ENCODE data around the gene TMEM243. TPM values are rescaled to one million over a fixed set of nuclear protein-coding genes. Genes with fewer than 3 reads are reported as not detected.
A peak's percentile ranks its signal among the peaks of the same experiment; 100 is the strongest.

Gene TMEM243, protein sequence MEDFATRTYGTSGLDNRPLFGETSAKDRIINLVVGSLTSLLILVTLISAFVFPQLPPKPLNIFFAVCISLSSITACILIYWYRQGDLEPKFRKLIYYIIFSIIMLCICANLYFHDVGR
- total RNA-seq: 100 to 1,000 TPM; 158 to 161 TPM
- polyA plus RNA-seq (2013, experiment 1 of 2): 75.0 TPM
- polyA plus RNA-seq (2013, experiment 2 of 2): 75.0 TPM
- total RNA-seq: 26.6 to 137 (median 72.1) reads per million in 172 experiments

- no peaks in the 10 kb centered on the region for H3K9me3 ChIP-seq (ENCODE audit: control insufficient read depth in 1 of 2, insufficient read depth in 1 of 2, low read length in 2 of 2)
- ChIA-PET POLR2A (interaction anchor here (0.9 to 13.2 kb wide), 23 partner anchors 8 to 715 kb away, joined by 3 to 357 read pairs (median 9); partner anchors contain the start of genes ABCB1, ADAM22, CROT and DMTF1), CTCF (interaction anchor here (0.6 to 2.9 kb wide), 14 partner anchors 9 to 160 kb away, joined by 3 to 12 read pairs (median 6); partner anchors contain the start of genes CROT, DMTF1 and ELAPOR2)
- peak within 1 kb of the TSS; percentile 100 for H3K4me3 Mint-ChIP-seq
- H3K4me3 ChIP-seq (ENCODE audit: low read length): peak within 1 kb of the TSS; percentile 89
- peaks cover 47% of the 10 kb centered on the region for H3K4me1 Mint-ChIP-seq (ENCODE audit: low read depth)
- peak; percentile 71 to 93 (median 82) for DNase-seq
- peaks cover 41% of the 10 kb centered on the region for H3K4me1 ChIP-seq (ENCODE audit: insufficient read depth, low read length)
- peak within 1 kb of the TSS; percentile 83 to 97 for H3K27ac ChIP-seq (ENCODE audit: low read depth in 1 of 2, low read length in 2 of 2)
- no peaks in the 10 kb centered on the region for H3K27me3 Mint-ChIP-seq
- ATAC-seq (ENCODE audit: poor library complexity): peak; percentile 65
- H3K36me3 Mint-ChIP-seq (ENCODE audit: low read depth): peaks cover 37% of the 10 kb centered on the region
- no peaks in the 10 kb centered on the region for H3K36me3 ChIP-seq (ENCODE audit: insufficient read depth, low read length)
- H3K27ac Mint-ChIP-seq: peak within 1 kb of the TSS; percentile 92
- peak; percentile 31 for TF ChIP-seq CTCF (IDR thresholded peaks at IDR 0.05)
- intact Hi-C loops (cut with DNase I, micrococcal nuclease): loop anchor here (1.0 to 10.0 kb wide), 8 partner anchors 27 to 658 kb away; partner anchors contain the start of genes DBF4 (in 2 of the 2), ELAPOR2 (in 2 of the 2), SLC25A40 (in 2 of the 2) and CROT (in 1 of the 2)
- no peaks in the 10 kb centered on the region for H3K27me3 ChIP-seq (ENCODE audit: control insufficient read depth in 1 of 2, insufficient read depth in 2 of 2, low read length in 2 of 2)
- H3K9me3 Mint-ChIP-seq: no peaks in the 10 kb centered on the region
These were observed at the start of gene TMEM243 for GRCh38 chr7:87219545-87220025. Gene TMEM243 (minus strand): TSS chr7:87219732. CDS start chr7:87219503, 229 bp downstream.

GRCh38 chr7:87267239-87267900 is 47.8 kb upstream of the TMEM243 start:
- ChIA-PET POLR2A (no interaction called here), CTCF (no interaction called here)
- no peak overlapping the region for H3K27ac Mint-ChIP-seq
- no peaks in the 10 kb centered on the region for H3K4me1 Mint-ChIP-seq (ENCODE audit: low read depth)
- no peaks in the 10 kb centered on the region for H3K9me3 Mint-ChIP-seq
- Histone ChIP-seq H3K4me1 (ENCODE audit: insufficient read depth, low read length) (no peaks in the 10 kb centered on the region), H3K27ac (ENCODE audit: low read depth in 1 of 2, low read length in 2 of 2) (no peak overlapping the region), H3K36me3 (ENCODE audit: insufficient read depth, low read length) (no peaks in the 10 kb centered on the region), H3K9me3 (ENCODE audit: control insufficient read depth in 1 of 2, insufficient read depth in 1 of 2, low read length in 2 of 2) (peaks cover 0 to 7% of the 10 kb centered on the region in 2 experiments), H3K27me3 (ENCODE audit: control insufficient read depth in 1 of 2, insufficient read depth in 2 of 2, low read length in 2 of 2) (peaks cover 0 to 9% of the 10 kb centered on the region in 2 experiments), H3K4me3 (ENCODE audit: low read length) (no peak overlapping the region)
- intact Hi-C loops (cut with DNase I, micrococcal nuclease): no loop called here
- H3K36me3 Mint-ChIP-seq (ENCODE audit: low read depth): no peaks in the 10 kb centered on the region
- no peak overlapping the region for H3K4me3 Mint-ChIP-seq
- ATAC-seq (ENCODE audit: poor library complexity) (no peak), DNase-seq (no peak)
- peaks cover 27% of the 10 kb centered on the region for H3K27me3 Mint-ChIP-seq
- TF ChIP-seq CTCF (IDR thresholded peaks at IDR 0.05): no peak

GRCh38 chr7:87263537-87263936 is 44.0 kb upstream of the TMEM243 start:
- no peaks in the 10 kb centered on the region for H3K4me1 ChIP-seq (ENCODE audit: insufficient read depth, low read length)
- Mint-ChIP-seq H3K4me1 (ENCODE audit: low read depth) (no peaks in the 10 kb centered on the region), H3K9me3 (no peaks in the 10 kb centered on the region), H3K27ac (no peak overlapping the region), H3K27me3 (peaks cover 52% of the 10 kb centered on the region), H3K36me3 (ENCODE audit: low read depth) (no peaks in the 10 kb centered on the region), H3K4me3 (no peak overlapping the region)
- CTCF ChIA-PET: no interaction called here
- intact Hi-C loops (cut with DNase I, micrococcal nuclease): no loop called here
- no peak for DNase-seq
- ATAC-seq (ENCODE audit: poor library complexity): no peak
- H3K36me3 ChIP-seq (ENCODE audit: insufficient read depth, low read length): no peaks in the 10 kb centered on the region
- POLR2A ChIA-PET: no interaction called here
- H3K27me3 ChIP-seq (ENCODE audit: control insufficient read depth in 1 of 2, insufficient read depth in 2 of 2, low read length in 2 of 2): peaks cover 0 to 4% of the 10 kb centered on the region in 2 experiments
- H3K4me3 ChIP-seq (ENCODE audit: low read length): no peak overlapping the region
- TF ChIP-seq CTCF (IDR thresholded peaks at IDR 0.05): no peak
- H3K9me3 ChIP-seq (ENCODE audit: control insufficient read depth in 1 of 2, insufficient read depth in 1 of 2, low read length in 2 of 2): peaks cover 0 to 7% of the 10 kb centered on the region in 2 experiments
- H3K27ac ChIP-seq (ENCODE audit: low read depth in 1 of 2, low read length in 2 of 2): no peak overlapping the region
